GM21515 (cell line): ENCODE data around the gene SOX2.

ENCODE experiments used
- ATAC-seq: cut with Tn5 transposase; IDR thresholded peaks from one replicate; pipeline ENCODE4 v1.9.1; 2021; ENCODE audit not compliant: unreplicated experiment

Gene SOX2

GRCh38 chr3:181711325-181712135, at the start of gene SOX2:
Gene SOX2, plus strand, starts transcription at chr3:181711925. Its CDS starts 436 bp downstream, at chr3:181712361.
- no peak for ATAC-seq

GRCh38 chr3:181683563-181683962, 28.2 kb upstream of the SOX2 start:
- ATAC-seq = no peak

- ATAC-seq = no peak
Observed at GRCh38 chr3:181687190-181687589, 24.5 kb upstream of the SOX2 start.

- no peak for ATAC-seq
Observed at GRCh38 chr3:181687731-181688130, 24.0 kb upstream of the SOX2 start.

- ATAC-seq = no peak
Observed at GRCh38 chr3:181689546-181689945, 22.2 kb upstream of the SOX2 start.

GRCh38 chr3:181690769-181691168, 21.0 kb upstream of the SOX2 start:
- ATAC-seq = no peak

GRCh38 chr3:181691901-181692300, 19.8 kb upstream of the SOX2 start:
- ATAC-seq = no peak

- ATAC-seq = no peak
Observed at GRCh38 chr3:181692311-181693145, 19.2 kb upstream of the SOX2 start.

- no peak for ATAC-seq
Observed at GRCh38 chr3:181693280-181693679, 18.4 kb upstream of the SOX2 start.

- ATAC-seq = no peak
Observed at GRCh38 chr3:181694805-181695660, 16.7 kb upstream of the SOX2 start.

GRCh38 chr3:181695661-181696491, 15.8 kb upstream of the SOX2 start:
- ATAC-seq = no peak

- ATAC-seq = no peak
Observed at GRCh38 chr3:181696626-181697230, 15.0 kb upstream of the SOX2 start.

- ATAC-seq = no peak
Observed at GRCh38 chr3:181698263-181698954, 13.3 kb upstream of the SOX2 start.

GRCh38 chr3:181699171-181699903, 12.4 kb upstream of the SOX2 start:
- ATAC-seq = no peak

GRCh38 chr3:181700168-181701087, 11.3 kb upstream of the SOX2 start:
- peak; percentile 75 for ATAC-seq

- ATAC-seq = no peak
Observed at GRCh38 chr3:181701096-181701495, 10.6 kb upstream of the SOX2 start.

GRCh38 chr3:181703601-181704420, 7.9 kb upstream of the SOX2 start:
- no peak for ATAC-seq
